ENCODE results near the gene SGSM2. TPM values are rescaled to one million over a fixed set of nuclear protein-coding genes. Genes with fewer than 3 reads are reported as not detected.
A peak's percentile ranks its signal among the peaks of the same experiment; 100 is the strongest.

The SGSM2 gene
- total and polyA plus RNA-seq, 8 donors = 17.6 to 153 (median 28.1) TPM

- no peak for ATAC-seq
- Histone ChIP-seq H3K27ac (no peak overlapping the region), H3K4me3 (no peak overlapping the region), H3K4me1 (no peaks in the 10 kb centered on the region), H3K27me3 (no peaks in the 10 kb centered on the region), H3K9me3 (no peaks in the 10 kb centered on the region), H3K36me3 (peaks cover 0 to 8% (median 0%) of the 10 kb centered on the region in 3 donors)
- no peak for TF ChIP-seq CTCF (IDR thresholded peaks at IDR 0.05)
- intact Hi-C loops (cut with DNase I) = no loop called here
- no peak for FAIRE-seq
- 95 to 96% methylated on average over 13 to 14 of the region's 14 CpGs for WGBS, 2 donors
- peak in 1 of 6 donors; percentile 68 for DNase-seq
Measured at GRCh38 chr17:2362881-2363280, 25.6 kb downstream of the SGSM2 start.

- peaks cover 0 to 8% (median 0%) of the 10 kb centered on the region in 3 donors for H3K36me3 ChIP-seq
- ATAC-seq = no peak
- intact Hi-C loops (cut with DNase I) = no loop called here
Measured at GRCh38 chr17:2363318-2363717, 26.0 kb downstream of the SGSM2 start.

GRCh38 chr17:2363851-2364762 lies 26.8 kb downstream of the SGSM2 start:
- 87 to 90% methylated on average over 26 of the region's 26 CpGs for WGBS, 2 donors
- Histone ChIP-seq H3K36me3 (peaks cover 0 to 8% (median 0%) of the 10 kb centered on the region in 3 donors), H3K4me3 (no peak overlapping the region), H3K9me3 (no peaks in the 10 kb centered on the region), H3K4me1 (no peaks in the 10 kb centered on the region), H3K27me3 (no peaks in the 10 kb centered on the region), H3K27ac (no peak overlapping the region)
- ATAC-seq (no peak), FAIRE-seq (no peak), DNase-seq (peak in 1 of 6 donors; percentile 18)
- intact Hi-C loops (cut with DNase I) = no loop called here
- TF ChIP-seq CTCF (IDR thresholded peaks at IDR 0.05) = no peak

More at GRCh38 chr17:2363318-2363717, 26.0 kb downstream of the SGSM2 start:
- WGBS, 2 donors = 94 to 96% methylated on average over 21 of the region's 21 CpGs
- H3K9me3 ChIP-seq = no peaks in the 10 kb centered on the region
- H3K4me1 ChIP-seq = no peaks in the 10 kb centered on the region
- H3K4me3 ChIP-seq = no peak overlapping the region
- no peaks in the 10 kb centered on the region for H3K27me3 ChIP-seq
- FAIRE-seq (no peak), DNase-seq (peak in 1 of 6 donors; percentile 52)
- no peak overlapping the region for H3K27ac ChIP-seq
- no peak for TF ChIP-seq CTCF (IDR thresholded peaks at IDR 0.05)

GRCh38 chr17:2364763-2365116 lies 27.4 kb downstream of the SGSM2 start:
- WGBS, 2 donors = 86 to 93% methylated on average over 12 of the region's 12 CpGs
- no peak overlapping the region for H3K4me3 ChIP-seq
- H3K27ac ChIP-seq = no peak overlapping the region
- DNase-seq = peak in 2 of 6 donors; percentile 11 to 59
- no peak for FAIRE-seq
- H3K27me3 ChIP-seq = no peaks in the 10 kb centered on the region
- TF ChIP-seq CTCF (IDR thresholded peaks at IDR 0.05) = no peak
- peaks cover 0 to 8% (median 0%) of the 10 kb centered on the region in 3 donors for H3K36me3 ChIP-seq
- intact Hi-C loops (cut with DNase I) = no loop called here
- ATAC-seq = no peak
- no peaks in the 10 kb centered on the region for H3K4me1 ChIP-seq
- H3K9me3 ChIP-seq = no peaks in the 10 kb centered on the region

GRCh38 chr17:2365132-2365531 lies 27.8 kb downstream of the SGSM2 start:
- FAIRE-seq (no peak), ATAC-seq (no peak), DNase-seq (peak in 1 of 6 donors; percentile 51)
- WGBS, 2 donors = 95 to 97% methylated on average over 20 of the region's 20 CpGs
- H3K9me3 ChIP-seq = no peaks in the 10 kb centered on the region
- no peaks in the 10 kb centered on the region for H3K27me3 ChIP-seq
- no peak overlapping the region for H3K27ac ChIP-seq
- H3K4me3 ChIP-seq = no peak overlapping the region
- TF ChIP-seq CTCF (IDR thresholded peaks at IDR 0.05) = no peak
- no peaks in the 10 kb centered on the region for H3K4me1 ChIP-seq
- peaks cover 0 to 8% (median 0%) of the 10 kb centered on the region in 3 donors for H3K36me3 ChIP-seq
- intact Hi-C loops (cut with DNase I) = no loop called here
